Hippocampal formation (tissue), 2 donors: ENCODE results near the gene WNT9A.
"Not testable (repeated sequence)": the region's sequence is repeated elsewhere in the genome, so short reads cannot be mapped to it uniquely, and the experiment has no call there.

Experiments used
- DNase-seq, 2 donors: peaks; one replicate each; lab custom pipeline; 2025; lab: John Stamatoyannopoulos, UW

Gene WNT9A

GRCh38 chr1:227886503-227886961, 61.2 kb downstream of the WNT9A start:
- DNase-seq = no peak

GRCh38 chr1:227885648-227886502, 61.9 kb downstream of the WNT9A start:
- no peak for DNase-seq

DNA sequence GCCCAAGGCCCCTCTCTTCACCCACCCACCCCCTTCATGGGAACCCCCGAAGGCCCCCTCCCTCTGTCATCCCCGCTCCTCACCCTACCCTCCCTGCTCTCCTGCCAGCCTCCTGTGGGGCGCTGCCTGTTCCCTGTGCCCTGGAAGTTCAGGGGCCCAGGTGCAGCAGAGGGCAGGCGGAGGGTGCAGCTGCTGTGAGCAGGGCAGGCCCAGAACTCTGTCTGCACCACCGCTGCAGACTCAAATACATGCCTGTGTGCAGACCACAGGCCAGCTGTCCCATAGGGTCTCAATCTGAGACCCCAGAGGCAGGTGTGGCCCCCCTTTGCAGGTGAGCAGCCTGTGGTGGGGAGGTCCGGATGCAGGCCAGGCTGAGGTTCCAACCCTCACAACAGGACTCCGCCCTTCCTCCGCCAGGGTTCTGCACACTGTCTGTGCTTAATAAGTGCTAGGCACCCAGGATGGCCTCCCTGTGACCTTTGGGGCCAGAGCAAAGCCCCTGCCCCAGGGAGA, 62.5 kb downstream of the WNT9A start:
- DNase-seq = no peak

- no peak for DNase-seq
Measured at GRCh38 chr1:227884370-227885134, 63.2 kb downstream of the WNT9A start.

DNA sequence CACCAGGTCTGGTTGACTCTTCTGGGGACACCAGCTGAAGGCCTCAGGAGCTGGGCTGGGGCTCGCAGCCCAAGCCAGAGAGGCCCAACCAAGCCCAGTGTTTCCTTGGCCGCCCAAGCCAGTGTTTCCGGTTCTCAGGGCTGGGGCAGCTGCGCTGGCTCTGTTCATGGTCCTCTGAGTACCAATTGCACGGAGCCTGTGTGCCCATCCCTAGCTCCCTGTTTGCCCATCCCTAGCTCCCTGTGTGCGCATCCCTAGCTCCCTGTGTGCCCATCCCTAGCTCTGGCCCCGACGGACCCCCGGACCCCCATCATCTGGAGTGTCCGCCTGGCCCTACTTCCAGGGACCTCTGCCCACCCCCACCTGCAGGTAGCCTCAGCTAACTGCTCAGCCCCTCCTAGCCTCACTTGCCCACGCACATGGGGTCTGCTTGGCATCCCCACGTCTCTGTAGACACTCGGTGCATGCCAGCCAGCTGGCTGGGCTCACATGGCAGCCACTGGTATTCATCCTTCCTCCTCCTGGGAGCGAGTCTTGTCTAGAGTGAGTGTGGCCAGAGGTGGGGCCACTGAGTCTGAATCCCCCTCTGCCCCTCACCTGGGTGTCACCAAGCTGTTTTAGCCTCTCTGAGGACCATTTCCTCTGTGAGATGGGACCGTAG, 64.0 kb downstream of the WNT9A start:
- no peak for DNase-seq

DNA sequence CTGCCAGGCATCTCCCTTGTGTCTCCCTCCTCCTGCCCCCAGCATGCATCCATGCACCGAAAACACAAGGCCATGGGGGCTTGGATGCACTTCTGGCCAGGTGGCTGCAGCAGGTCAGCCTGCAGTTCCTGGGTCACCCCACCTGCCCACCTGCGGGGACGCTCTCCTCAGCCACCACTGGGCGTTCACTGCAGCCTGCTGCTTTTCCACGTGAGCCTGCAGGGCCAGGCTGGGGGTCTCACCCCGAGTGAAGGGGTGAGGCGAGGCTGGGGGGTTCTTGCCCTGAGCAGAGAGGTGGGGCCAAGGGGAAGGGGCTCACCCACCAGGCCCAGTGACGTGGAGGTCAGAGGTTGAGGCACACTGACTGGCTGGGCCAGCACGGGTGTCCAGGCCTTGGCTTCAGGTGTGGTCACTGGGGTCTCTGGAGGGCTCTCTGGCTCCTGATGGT, 64.6 kb downstream of the WNT9A start:
- DNase-seq = no peak

DNA sequence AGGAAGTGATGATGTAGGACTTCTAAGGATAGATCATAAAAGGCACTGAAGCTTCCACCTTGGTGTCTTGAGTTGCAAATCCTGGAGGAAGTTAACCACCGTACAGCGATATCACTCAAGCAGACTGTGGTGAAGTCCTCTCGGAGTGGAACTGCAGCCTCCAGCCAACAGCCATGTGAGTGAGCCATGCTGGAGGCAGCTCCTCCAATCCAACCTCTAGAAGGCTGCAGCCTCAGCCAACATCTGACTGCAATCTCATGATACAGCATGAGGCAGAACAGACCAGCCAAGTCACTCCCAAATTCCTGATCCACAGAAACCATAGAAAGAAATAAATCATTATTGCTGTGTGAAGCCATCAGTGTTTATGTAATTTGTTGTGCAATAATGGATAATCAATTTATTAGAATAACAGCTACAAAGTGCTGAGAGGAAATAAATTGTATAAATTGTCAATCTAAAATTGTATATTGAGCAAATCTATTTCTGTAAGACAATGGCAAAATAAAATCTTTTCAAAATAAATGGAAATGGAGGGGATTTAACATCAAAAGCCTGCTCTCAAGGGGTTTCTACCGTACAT, 67.3 kb downstream of the WNT9A start:
- no peak for DNase-seq

GRCh38 chr1:227877810-227878209, 69.9 kb downstream of the WNT9A start:
- not testable (repeated sequence) for DNase-seq

- DNase-seq = not testable (repeated sequence)
Measured at GRCh38 chr1:227871892-227872291, 75.8 kb downstream of the WNT9A start.

DNA sequence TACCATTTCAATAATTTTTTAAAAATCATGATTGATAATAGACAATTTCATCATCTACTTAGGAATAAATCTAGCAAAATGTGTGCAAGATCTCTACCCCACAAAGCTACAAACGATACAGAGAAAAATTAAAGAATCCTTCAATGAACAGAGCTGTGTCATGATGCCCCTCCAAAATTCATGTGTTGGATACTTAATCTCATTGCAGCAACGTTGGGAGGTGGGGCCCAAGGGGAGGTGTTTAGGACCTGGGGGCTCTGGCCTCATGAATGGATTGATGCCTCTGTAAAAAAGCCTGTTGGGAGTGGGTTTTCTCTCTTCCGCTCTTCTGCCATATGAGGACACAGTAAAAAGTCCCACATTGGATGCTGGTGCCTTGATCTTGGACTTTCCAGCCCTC, 77.4 kb downstream of the WNT9A start:
- no peak for DNase-seq

- no peak for DNase-seq
Measured at GRCh38 chr1:227869851-227870305, 77.9 kb downstream of the WNT9A start.

DNA sequence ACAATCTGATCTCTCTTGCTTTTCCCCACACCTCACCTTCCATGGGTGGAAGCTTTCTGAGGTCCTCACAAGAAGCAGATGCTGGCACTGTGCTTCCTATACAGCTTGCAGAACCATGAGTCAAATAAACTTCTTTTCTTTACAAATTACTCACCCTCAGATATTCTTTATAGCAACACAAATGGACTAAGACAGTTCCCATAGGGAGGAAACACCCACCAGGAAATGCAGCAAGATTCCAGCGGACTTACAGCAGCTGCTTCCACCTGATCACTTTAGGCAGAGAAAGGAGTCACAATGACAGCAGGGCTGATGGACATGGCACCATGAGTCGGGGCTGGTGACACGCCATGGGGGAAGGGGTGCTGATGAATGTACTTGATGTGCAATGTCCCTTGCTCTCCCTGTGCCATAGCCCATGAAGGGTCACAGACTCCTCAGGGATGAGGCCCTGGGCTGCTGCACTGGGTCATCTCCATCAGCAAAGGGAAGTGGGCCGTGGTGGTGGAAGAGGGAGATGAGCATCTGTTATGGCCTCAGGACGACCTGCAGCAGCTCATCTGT, 78.4 kb downstream of the WNT9A start:
- no peak for DNase-seq
